GM12801 (cell line): ENCODE data around the gene RRAS.

Experiments used
- CTCF ChIP-seq: IDR thresholded peaks from one replicate; pipeline ENCODE4 v1.5.1; 2011; ENCODE audit warnings: control low read depth; ENCODE audit not compliant: insufficient read length; ENCODE audit errors: extremely low read depth

The RRAS gene

GRCh38 chr19:49646586-49646985 is 6.6 kb upstream of the RRAS start:
- no peak for TF ChIP-seq CTCF

GRCh38 chr19:49645995-49646394 is 6.1 kb upstream of the RRAS start:
- no peak for TF ChIP-seq CTCF

GRCh38 chr19:49645592-49645991 is 5.6 kb upstream of the RRAS start:
- no peak for TF ChIP-seq CTCF

- no peak for TF ChIP-seq CTCF
Measured at GRCh38 chr19:49643466-49643865, 3.5 kb upstream of the RRAS start.

- no peak for TF ChIP-seq CTCF
Measured at GRCh38 chr19:49642492-49643035, 2.6 kb upstream of the RRAS start.

- TF ChIP-seq CTCF = no peak
Measured at GRCh38 chr19:49641688-49642491, 1.9 kb upstream of the RRAS start, which contains the start of gene SCAF1. Gene SCAF1, plus strand, starts transcription at chr19:49642209. Its CDS starts 2,818 bp downstream, at chr19:49645027.

GRCh38 chr19:49639401-49640112 is 386 bp downstream of the RRAS start:
- TF ChIP-seq CTCF = no peak
